NB4 (cell line): Measurements from ENCODE around the gene LGI4.
"Not testable (repeated sequence)": the region's sequence is repeated elsewhere in the genome, so short reads cannot be mapped to it uniquely, and the experiment has no call there.

Experiments used
- DNase-seq: peaks from one replicate; pipeline ENCODE4 v3.0.0; 2010; ENCODE audit warnings: low read depth
- H3K4me3 ChIP-seq: one replicate; pipeline ENCODE4 v1.5.1; 2011; ENCODE audit warnings: mild to moderate bottlenecking, low read depth, low read length, moderate library complexity
- MYC ChIP-seq: IDR thresholded peaks from 2 replicates; pipeline ENCODE4 v1.6.1; 2011; ENCODE audit warnings: low read depth, low read length
- POLR2A ChIP-seq: IDR thresholded peaks from 2 replicates; pipeline ENCODE4 v1.6.1; 2011; ENCODE audit warnings: mild to moderate bottlenecking; ENCODE audit not compliant: insufficient read length; ENCODE audit errors: extremely low read depth
- TF ChIP-seq, protein P1 (sequence below): IDR thresholded peaks from 2 replicates; pipeline ENCODE4 v1.6.1; 2011; ENCODE audit warnings: low read depth, low read length
- TF ChIP-seq, protein P2 (sequence below): IDR thresholded peaks from one replicate; pipeline ENCODE4 v1.5.1; 2012; ENCODE audit warnings: low read depth, low read length

LGI4 gene

DNA sequence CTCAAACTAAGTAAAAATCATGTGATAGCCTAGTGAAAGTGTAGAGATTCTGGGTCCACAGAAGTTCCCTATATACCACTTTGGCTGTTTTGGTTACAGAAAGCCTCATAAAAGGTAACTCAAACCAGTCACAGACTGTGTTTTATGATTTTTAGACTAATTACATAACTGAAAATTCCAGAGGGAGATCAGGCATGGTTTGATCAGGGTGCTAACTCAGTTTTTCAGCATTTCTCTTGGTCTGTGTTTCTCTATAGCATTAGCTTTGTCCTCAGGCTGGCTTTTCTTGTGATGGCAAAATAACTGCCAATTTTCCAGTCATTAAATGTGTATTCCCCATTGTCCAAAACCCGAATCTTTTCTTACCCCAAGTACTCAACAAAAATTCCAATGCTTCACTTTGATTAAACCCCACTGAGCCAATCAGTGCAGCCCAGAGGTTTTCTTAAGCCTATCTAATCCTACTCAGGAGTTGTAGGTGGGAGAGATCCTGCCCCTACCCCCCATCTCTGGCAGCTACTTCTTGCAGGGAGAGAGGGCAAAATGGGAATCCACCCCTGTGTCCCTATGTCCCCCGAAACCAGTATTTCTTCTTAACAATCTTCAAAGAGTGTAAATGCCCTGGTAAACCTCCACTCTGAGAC lies 27.8 kb downstream of the LGI4 start:
- no peak overlapping the region for H3K4me3 ChIP-seq
- TF ChIP-seq, protein P1, sequence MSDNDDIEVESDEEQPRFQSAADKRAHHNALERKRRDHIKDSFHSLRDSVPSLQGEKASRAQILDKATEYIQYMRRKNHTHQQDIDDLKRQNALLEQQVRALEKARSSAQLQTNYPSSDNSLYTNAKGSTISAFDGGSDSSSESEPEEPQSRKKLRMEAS = no peak
- TF ChIP-seq POLR2A (no peak), MYC (no peak)
- no peak for DNase-seq

DNA sequence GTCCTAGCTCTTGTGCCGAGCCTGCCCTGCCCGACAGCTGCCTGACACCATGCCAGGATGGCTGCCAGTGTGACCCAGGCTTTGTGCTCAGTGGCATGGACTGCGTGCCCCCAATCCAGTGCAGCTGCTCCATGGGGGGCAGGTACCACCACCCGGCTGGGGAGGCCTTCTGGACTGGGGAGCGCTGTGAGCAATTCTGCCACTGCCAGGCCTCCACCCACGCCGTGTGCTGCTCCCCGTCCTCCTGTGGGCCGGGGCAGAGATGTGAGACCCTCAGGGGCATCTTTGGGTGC lies 28.6 kb downstream of the LGI4 start:
- TF ChIP-seq, protein P2, sequence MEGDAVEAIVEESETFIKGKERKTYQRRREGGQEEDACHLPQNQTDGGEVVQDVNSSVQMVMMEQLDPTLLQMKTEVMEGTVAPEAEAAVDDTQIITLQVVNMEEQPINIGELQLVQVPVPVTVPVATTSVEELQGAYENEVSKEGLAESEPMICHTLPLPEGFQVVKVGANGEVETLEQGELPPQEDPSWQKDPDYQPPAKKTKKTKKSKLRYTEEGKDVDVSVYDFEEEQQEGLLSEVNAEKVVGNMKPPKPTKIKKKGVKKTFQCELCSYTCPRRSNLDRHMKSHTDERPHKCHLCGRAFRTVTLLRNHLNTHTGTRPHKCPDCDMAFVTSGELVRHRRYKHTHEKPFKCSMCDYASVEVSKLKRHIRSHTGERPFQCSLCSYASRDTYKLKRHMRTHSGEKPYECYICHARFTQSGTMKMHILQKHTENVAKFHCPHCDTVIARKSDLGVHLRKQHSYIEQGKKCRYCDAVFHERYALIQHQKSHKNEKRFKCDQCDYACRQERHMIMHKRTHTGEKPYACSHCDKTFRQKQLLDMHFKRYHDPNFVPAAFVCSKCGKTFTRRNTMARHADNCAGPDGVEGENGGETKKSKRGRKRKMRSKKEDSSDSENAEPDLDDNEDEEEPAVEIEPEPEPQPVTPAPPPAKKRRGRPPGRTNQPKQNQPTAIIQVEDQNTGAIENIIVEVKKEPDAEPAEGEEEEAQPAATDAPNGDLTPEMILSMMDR = no peak
- TF ChIP-seq, protein P1 = no peak
- TF ChIP-seq POLR2A = no peak
- DNase-seq = no peak

DNA sequence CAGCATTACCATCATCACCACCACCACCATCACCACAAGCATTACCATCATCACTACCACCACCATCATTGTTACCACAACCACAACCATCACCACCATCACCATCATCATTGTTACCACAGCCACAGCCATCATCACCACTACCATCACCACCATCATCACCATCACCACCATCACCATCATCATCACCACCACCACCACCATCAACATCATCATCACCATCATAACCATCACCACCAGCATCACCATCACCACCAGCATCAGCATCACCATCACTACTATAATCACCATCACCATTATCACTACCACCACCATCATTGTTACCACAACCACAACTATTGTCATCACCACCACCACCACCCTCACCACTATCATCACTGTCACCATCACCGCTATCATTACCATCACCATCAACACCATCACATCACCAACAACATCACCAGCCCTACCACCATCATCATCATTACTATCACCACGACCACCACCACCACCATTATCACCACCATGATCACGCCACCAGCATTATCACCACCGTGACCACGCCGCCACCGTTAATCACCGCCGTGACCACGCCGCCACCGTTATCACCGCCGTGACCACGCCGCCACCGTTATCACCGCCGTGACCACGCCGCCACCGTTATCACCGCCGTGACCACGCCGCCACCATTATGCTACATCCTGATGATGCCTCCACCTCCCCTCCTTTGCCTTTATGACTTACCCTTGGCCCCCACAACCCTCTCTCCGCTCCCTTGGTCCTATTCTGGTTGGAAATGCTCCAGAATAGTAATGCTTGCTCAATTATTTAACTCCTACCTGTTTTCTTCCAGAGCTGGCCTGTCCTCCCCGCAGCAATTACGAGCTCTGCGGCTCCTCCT lies 29.2 kb downstream of the LGI4 start:
- H3K4me3 ChIP-seq = no peak overlapping the region
- TF ChIP-seq POLR2A = no peak
- TF ChIP-seq, protein P1 = no peak
- TF ChIP-seq MYC = no peak
- TF ChIP-seq, protein P2 = no peak
- DNase-seq = no peak

More for the DNA sequence above, 28.6 kb downstream of the LGI4 start:
- no peak overlapping the region for H3K4me3 ChIP-seq

DNA sequence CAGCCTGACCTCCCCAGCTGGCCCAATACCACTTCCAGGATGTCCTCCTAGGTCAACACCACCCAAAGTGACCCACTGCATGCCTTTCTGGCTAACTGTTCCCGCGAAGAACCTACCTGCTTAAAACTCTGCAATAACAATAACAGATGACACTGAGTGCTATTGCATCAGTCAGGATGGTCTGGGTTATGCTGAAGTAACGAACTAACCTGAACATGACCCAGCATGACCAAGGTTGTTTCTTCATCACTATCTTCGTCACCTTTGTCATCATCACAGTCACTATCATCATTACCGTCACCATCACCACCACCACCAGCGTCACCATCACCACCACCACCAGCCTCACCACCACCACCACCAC lies 29.8 kb downstream of the LGI4 start:
- no peak for DNase-seq
- no peak overlapping the region for H3K4me3 ChIP-seq
- TF ChIP-seq POLR2A (no peak), MYC (no peak)
- TF ChIP-seq, protein P1 = no peak
- TF ChIP-seq, protein P2 = no peak

DNA sequence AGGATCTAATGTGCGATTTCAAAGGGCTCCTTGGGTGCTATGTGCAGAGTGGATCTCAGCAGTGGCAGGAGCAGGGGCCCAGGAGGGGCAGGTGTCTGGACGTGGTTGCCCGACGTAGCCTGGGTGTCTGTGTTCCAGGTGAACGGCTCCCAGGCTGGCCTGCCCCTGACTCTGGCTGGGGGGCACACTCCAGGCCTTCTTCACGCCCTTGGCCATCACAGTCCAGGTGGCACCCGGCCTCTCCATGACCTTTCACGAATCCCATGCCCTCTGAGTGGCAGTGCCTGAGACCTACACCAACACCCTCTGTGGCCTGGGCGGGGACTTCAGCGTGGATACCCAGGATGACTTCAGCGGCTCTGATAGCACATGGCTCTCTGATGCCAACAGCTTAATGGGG lies 30.5 kb downstream of the LGI4 start:
- H3K4me3 ChIP-seq = no peak overlapping the region
- TF ChIP-seq POLR2A (no peak), MYC (no peak)
- TF ChIP-seq, protein P2 = no peak
- TF ChIP-seq, protein P1 = no peak
- no peak for DNase-seq

DNA sequence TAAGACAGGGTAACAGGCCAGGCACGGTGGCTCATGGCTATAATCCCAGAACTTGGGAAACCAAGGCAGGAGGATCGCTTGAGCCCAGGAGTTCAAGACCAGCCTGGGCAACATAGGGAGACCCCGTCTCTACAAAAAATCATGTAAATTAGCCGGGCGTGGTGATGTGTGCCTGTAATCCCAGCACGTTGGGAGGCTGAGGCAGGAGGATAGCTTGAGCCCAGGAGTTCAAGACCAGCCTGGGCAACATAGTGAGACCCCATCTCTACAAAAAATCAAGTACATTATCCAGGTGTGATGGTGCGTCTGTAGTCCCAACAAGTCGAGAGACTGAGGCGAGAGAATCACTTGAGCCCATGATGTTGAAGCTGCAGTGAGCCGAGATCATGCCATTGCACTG lies 31.2 kb downstream of the LGI4 start:
- DNase-seq, H3K4me3 ChIP-seq: not testable (repeated sequence)

DNA sequence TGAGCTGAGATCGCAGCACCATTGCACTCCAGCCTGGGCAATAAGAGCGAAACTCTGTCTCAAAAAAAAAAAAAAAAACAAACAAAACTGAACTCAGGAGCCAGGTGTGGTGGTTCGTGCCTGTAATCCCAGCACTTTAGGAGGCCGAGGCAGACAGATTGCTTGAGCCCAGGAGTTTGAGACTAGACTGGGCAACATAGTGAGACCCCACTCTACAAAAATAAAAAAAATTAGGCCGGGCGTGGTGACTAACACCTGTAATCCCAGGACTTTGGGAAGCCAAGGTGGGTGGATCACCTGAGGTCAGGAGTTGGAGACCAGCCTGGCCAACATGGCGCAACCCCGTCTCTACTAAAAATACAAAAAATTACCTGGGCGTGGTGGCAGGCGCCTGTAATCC lies 32.9 kb downstream of the LGI4 start:
- DNase-seq, H3K4me3 ChIP-seq: not testable (repeated sequence)
